H1 (cell line): ENCODE data around the gene TBX6. TPM values are rescaled to one million over a fixed set of nuclear protein-coding genes. Genes with fewer than 3 reads are reported as not detected.

Experiments used
- CTCF ChIA-PET: fragments of 300-600 bp; sonication (Branson Sonifier 250); formaldehyde crosslinking; loops from one replicate; lab custom pipeline; 2021; ENCODE audit not compliant: partially characterized antibody; lab: Charles Lee
- POLR2A ChIA-PET: fragments of 300-600 bp; sonication (Branson Sonifier 250); formaldehyde crosslinking; loops from one replicate; lab custom pipeline; 2021; ENCODE audit warnings: inconsistent platforms; ENCODE audit not compliant: partially characterized antibody; lab: Charles Lee
- DNase-seq, 2 experiments: peaks; one replicate each; pipeline versions ENCODE4 v3.0.0 to v3.0.0-alpha.2; 2010 to 2022; ENCODE audit warnings: low spot score in 2 of 2, low read depth in 1 of 2, mixed read lengths in 1 of 2
- FAIRE-seq: peaks from 2 replicates; lab custom pipeline; 2011; peaks lifted over from hg19 to GRCh38; lab: Jason Lieb, UNC
- H2AFZ ChIP-seq: 2 replicates; pipeline ENCODE4 v1.8.1; 2012; ENCODE audit warnings: low read length, inconsistent platforms
- H2AK5ac ChIP-seq: 2 replicates; pipeline ENCODE4 v1.6.1; 2013; ENCODE audit warnings: low read depth, low read length
- H2BK120ac ChIP-seq: replicated peaks from 2 replicates; pipeline ENCODE3; 2013; ENCODE audit warnings: low read depth, low read length, inconsistent platforms
- H2BK12ac ChIP-seq: 2 replicates; pipeline ENCODE4 v1.6.1; 2013; ENCODE audit warnings: low read depth, low read length
- H2BK15ac ChIP-seq: 2 replicates; pipeline ENCODE4 v1.6.1; 2013; ENCODE audit warnings: low read length
- H2BK20ac ChIP-seq: 2 replicates; pipeline ENCODE4 v1.6.1; 2013; ENCODE audit warnings: low read length
- H2BK5ac ChIP-seq: 2 replicates; pipeline ENCODE4 v1.6.1; 2013; ENCODE audit warnings: low read depth, low read length
- H3K14ac ChIP-seq: 2 replicates; pipeline ENCODE4 v1.6.1; 2013; ENCODE audit warnings: inconsistent platforms; ENCODE audit not compliant: insufficient read length
- H3K18ac ChIP-seq: 2 replicates; pipeline ENCODE4 v1.6.1; 2013; ENCODE audit warnings: low read length; ENCODE audit errors: extremely low read depth
- H3K23ac ChIP-seq: 2 replicates; pipeline ENCODE4 v1.6.1; 2013; ENCODE audit warnings: inconsistent platforms; ENCODE audit not compliant: insufficient read length
- H3K23me2 ChIP-seq: 2 replicates; pipeline ENCODE4 v1.6.1; 2013; ENCODE audit warnings: low read depth, low read length
- H3K27ac ChIP-seq: 2 replicates; pipeline ENCODE4 v1.6.1; 2011; ENCODE audit warnings: low read depth, low read length, inconsistent platforms
- H3K27me3 ChIP-seq, 4 experiments: replicated peaks in 1 of 4; 1 replicate in 1 of 4; 2 replicates in 3 of 4; pipeline versions ENCODE4 v1.6.1 to v1.8.1; 2011 to 2013; ENCODE audit warnings: low read length in 3 of 4, mild to moderate bottlenecking in 3 of 4, inconsistent platforms in 2 of 4, mixed read lengths in 2 of 4, moderate library complexity in 1 of 4; ENCODE audit not compliant: control insufficient read depth in 3 of 4, insufficient read depth in 3 of 4; ENCODE audit errors: extremely low read depth in 1 of 4
- H3K36me3 ChIP-seq, 4 experiments: 2 replicates each; pipeline versions ENCODE4 v1.6.1 to v1.8.1; 2011 to 2013; ENCODE audit warnings: mild to moderate bottlenecking in 4 of 4, low read length in 3 of 4, moderate library complexity in 2 of 4, control low read depth in 1 of 4, inconsistent platforms in 1 of 4; ENCODE audit not compliant: insufficient read depth in 4 of 4, control insufficient read depth in 2 of 4
- H3K4ac ChIP-seq: replicated peaks from 2 replicates; pipeline ENCODE3; 2013; ENCODE audit warnings: low read length, low read depth, mixed read lengths, inconsistent platforms; ENCODE audit not compliant: insufficient read length
- H3K4me1 ChIP-seq, 4 experiments: replicated peaks in 1 of 4; 1 replicate in 1 of 4; 2 replicates in 3 of 4; pipeline versions ENCODE4 v1.6.1 to v1.8.1; 2011 to 2013; ENCODE audit warnings: low read length in 3 of 4, inconsistent platforms in 2 of 4, mixed read lengths in 1 of 4; ENCODE audit not compliant: insufficient read depth in 4 of 4, control insufficient read depth in 3 of 4
- H3K4me2 ChIP-seq, 2 experiments: 2 replicates each; pipeline versions ENCODE4 v1.6.1 to v1.8.1; 2011 to 2013; ENCODE audit warnings: low read depth in 2 of 2, low read length in 2 of 2, control low read depth in 1 of 2, inconsistent platforms in 1 of 2, mild to moderate bottlenecking in 1 of 2; ENCODE audit not compliant: insufficient read depth in 1 of 2
- H3K4me3 ChIP-seq, 4 experiments: fragments of 200-600, 300-600 bp in 1 of 4; sonication (generic), shearing (Covaris generic), sonication (Bioruptor Twin) in 1 of 4; 2 replicates each; pipeline versions ENCODE4 v1.5.1 to v1.8.1; 2011 to 2016; ENCODE audit warnings: low read length in 4 of 4, low read depth in 3 of 4, control low read depth in 2 of 4, inconsistent platforms in 2 of 4, mild to moderate bottlenecking in 2 of 4, mixed read lengths in 1 of 4, moderate library complexity in 1 of 4; ENCODE audit not compliant: insufficient read depth in 2 of 4; ENCODE audit errors: extremely low read depth in 1 of 4
- H3K56ac ChIP-seq: replicated peaks from 2 replicates; pipeline ENCODE3; 2013; ENCODE audit warnings: low read depth, mild to moderate bottlenecking, mixed read lengths, low read length, inconsistent platforms; ENCODE audit not compliant: insufficient read length
- H3K79me1 ChIP-seq: 2 replicates; pipeline ENCODE4 v1.6.1; 2013; ENCODE audit warnings: low read depth, low read length, control low read depth
- H3K79me2 ChIP-seq, 2 experiments: 2 replicates each; pipeline versions ENCODE4 v1.6.1 to v1.8.1; 2012 to 2013; ENCODE audit warnings: low read length in 2 of 2, mild to moderate bottlenecking in 2 of 2, inconsistent platforms in 1 of 2; ENCODE audit not compliant: insufficient read depth in 2 of 2, control insufficient read depth in 1 of 2
- H3K9ac ChIP-seq, 4 experiments: replicated peaks in 1 of 4; 1 replicate in 1 of 4; 2 replicates in 3 of 4; pipeline versions ENCODE4 v1.6.1 to v1.8.1; 2011 to 2013; ENCODE audit warnings: low read depth in 3 of 4, low read length in 3 of 4, control low read depth in 2 of 4, mild to moderate bottlenecking in 2 of 4, moderate library complexity in 2 of 4, inconsistent platforms in 1 of 4; ENCODE audit errors: extremely low read depth in 1 of 4
- H3K9me3 ChIP-seq, 2 experiments: 2 replicates each; pipeline versions ENCODE4 v1.6.1 to v1.8.1; 2012 to 2013; ENCODE audit warnings: mild to moderate bottlenecking in 2 of 2, moderate library complexity in 2 of 2, control low read depth in 1 of 2, inconsistent platforms in 1 of 2, low read depth in 1 of 2, low read length in 1 of 2, mixed read lengths in 1 of 2; ENCODE audit not compliant: insufficient read depth in 2 of 2
- H4K20me1 ChIP-seq, 2 experiments: replicated peaks in 1 of 2; 2 replicates each; pipeline versions ENCODE3 to v1.8.1; 2011 to 2013; ENCODE audit warnings: inconsistent platforms in 2 of 2, low read length in 2 of 2, mild to moderate bottlenecking in 1 of 2; ENCODE audit not compliant: insufficient read depth in 2 of 2, control insufficient read depth in 1 of 2
- H4K5ac ChIP-seq: 2 replicates; pipeline ENCODE4 v1.6.1; 2013; ENCODE audit warnings: low read length, low read depth, mixed read lengths, inconsistent platforms; ENCODE audit not compliant: insufficient read length
- H4K8ac ChIP-seq: 2 replicates; pipeline ENCODE4 v1.8.0; 2013; ENCODE audit warnings: mild to moderate bottlenecking, moderate library complexity, low read length, inconsistent platforms; ENCODE audit not compliant: insufficient read depth; ENCODE audit errors: extremely low read depth
- H4K91ac ChIP-seq: replicated peaks from 2 replicates; pipeline ENCODE3; 2013; ENCODE audit warnings: low read length, mixed read lengths, inconsistent platforms; ENCODE audit not compliant: insufficient read length
- BCL11A ChIP-seq, 2 experiments: IDR thresholded peaks; one replicate each; pipeline ENCODE4 v1.6.1; 2011; ENCODE audit warnings: low read depth in 2 of 2, low read length in 2 of 2, mild to moderate bottlenecking in 2 of 2
- FOSL1 ChIP-seq: IDR thresholded peaks from 2 replicates; pipeline ENCODE4 v1.6.1; 2011; ENCODE audit warnings: mild to moderate bottlenecking, low read depth, low read length, moderate library complexity; ENCODE audit not compliant: insufficient read depth
- KDM4A ChIP-seq: IDR thresholded peaks from one replicate; pipeline ENCODE4 v1.7.1; 2012; ENCODE audit warnings: low read depth, mild to moderate bottlenecking, moderate library complexity, low read length, inconsistent platforms; ENCODE audit not compliant: severe bottlenecking
- POLR2A ChIP-seq, 2 experiments: IDR thresholded peaks; 1 replicate in 1 of 2; 2 replicates in 1 of 2; pipeline ENCODE4 v1.6.1; 2011; ENCODE audit warnings: low read depth in 2 of 2, low read length in 2 of 2, mild to moderate bottlenecking in 2 of 2; ENCODE audit errors: control extremely low read depth in 1 of 2
- SIX5 ChIP-seq: IDR thresholded peaks from 2 replicates; pipeline ENCODE4 v1.6.1; 2011; ENCODE audit warnings: mild to moderate bottlenecking, low read depth, low read length
- SP4 ChIP-seq: IDR thresholded peaks from 2 replicates; pipeline ENCODE4 v1.6.1; 2012; ENCODE audit warnings: low read length, inconsistent platforms
- WGBS, 2 experiments: shearing (Covaris generic) in 1 of 2; methylation state at CpG; one replicate each; pipeline versions ENCODE4 v1.1.6 to v1.1.7; 2013 to 2015; ENCODE audit warnings: low lambda C conversion rate in 2 of 2, mixed read lengths in 2 of 2, inconsistent platforms in 1 of 2, low coverage in 1 of 2, missing lambda C conversion rate in 1 of 2; ENCODE audit not compliant: insufficient replicate concordance in 2 of 2, insufficient coverage in 1 of 2, insufficient read length in 1 of 2; ENCODE audit errors: extremely low coverage in 1 of 2, missing lambda C conversion rate in 1 of 2; 5-methylcytosine and 5-hydroxymethylcytosine counted together
- polyA plus RNA-seq, 7 experiments: library from polyadenylated mRNA; depleted of rRNA in 3 of 7; stranded (reverse) in 5 of 7; unstranded in 2 of 7; fragments of >200 nt in 5 of 7; fragments of 200-250 nt in 2 of 7; gene quantifications; 1 replicate in 5 of 7; 2 replicates in 1 of 7; 4 replicates in 1 of 7; pipeline versions ENCODE4 v1.2.1 to v1.2.3, GENCODE V29; 2011 to 2013; ENCODE audit warnings: missing spikeins in 2 of 7, mixed read lengths in 2 of 7
- total RNA-seq: library from RNA; stranded (reverse); fragmentation: NEBNext Ultra II Directional; extraction: Animal tissue kit (Norgen Biotek cat#: 25700); gene quantifications from 2 replicates; pipeline ENCODE4 v1.2.1, GENCODE V29; 2021

TBX6 gene
- total and polyA plus RNA-seq, 2 of the 8 experiments (the other 6 are each of a cell fraction or from before 2014, with no cell fraction given) = 2.2 to 2.8 TPM

- no peak for FAIRE-seq
- CTCF ChIA-PET = interaction anchor here (0.5 to 5.0 kb wide), 5 partner anchors 9 to 345 kb away, joined by 3 to 36 read pairs (median 4); partner anchors contain the start of genes GDPD3 and TBX6
Measured at GRCh38 chr16:30104492-30104891, 12.8 kb upstream of the TBX6 start.

More at GRCh38 chr16:30104492-30104891, 12.8 kb upstream of the TBX6 start:
- Histone ChIP-seq H4K8ac (no peak overlapping the region), H2BK15ac (no peak overlapping the region), H2BK20ac (no peak overlapping the region), H3K36me3 (peaks cover 9 to 40% (median 23%) of the 10 kb centered on the region in 4 experiments; a peak in 7 of 8 replicates), H2BK120ac (no peak overlapping the region), H2BK12ac (no peak overlapping the region), H3K79me1 (no peaks in the 10 kb centered on the region; the same call in 1 of the 2 replicates), H3K4ac (no peak overlapping the region), H3K4me3 (no peak overlapping the region), H2AFZ (no peak overlapping the region)
- POLR2A ChIA-PET = interaction anchor here (1.6 to 16.3 kb wide), 4 partner anchors 8 to 39 kb away, joined by 5 to 169 read pairs (median 9); partner anchors contain the start of genes ALDOA, GDPD3, TBX6 and YPEL3
- DNase-seq = no peak
- TF ChIP-seq SP4 = no peak
- TF ChIP-seq FOSL1 = no peak
- no peak for TF ChIP-seq SIX5
- no peak for TF ChIP-seq KDM4A
- TF ChIP-seq BCL11A (IDR thresholded peaks at IDR 0.05; ENCODE audit: low read depth in 2 of 2, low read length in 2 of 2) = no peak
- TF ChIP-seq POLR2A (IDR thresholded peaks at IDR 0.05; ENCODE audit: control extremely low read depth in 1 of 2, low read depth in 2 of 2, low read length in 2 of 2) = peak in 1 of 2 experiments; percentile 52; a peak in 1 of 3 replicates
- TF ChIP-seq, all 59 proteins: peak for 1
- no peak overlapping the region for H3K9ac ChIP-seq
- 0 out of 2 replicates have a peak, but pooled peaks cover 4% of the 10 kb centered on the region for H3K23me2 ChIP-seq
- no peak overlapping the region for H3K14ac ChIP-seq
- no peak overlapping the region for H4K5ac ChIP-seq
- WGBS, 2 experiments = 89% methylated on average over 6 of the region's 6 CpGs; no CpG with 5 or more reads in 1 of the 2 experiments
- no peak overlapping the region for H3K18ac ChIP-seq
- peaks cover 4 to 27% of the 10 kb centered on the region in 2 experiments for H4K20me1 ChIP-seq
- H3K4me1 ChIP-seq = no peaks in the 10 kb centered on the region
- no peak overlapping the region for H4K91ac ChIP-seq
- H2AK5ac ChIP-seq = no peak overlapping the region
- no peaks in the 10 kb centered on the region for H3K27me3 ChIP-seq
- H3K9me3 ChIP-seq = no peaks in the 10 kb centered on the region
- H3K27ac ChIP-seq = no peak overlapping the region
- H3K56ac ChIP-seq = no peak overlapping the region
- peaks cover 0 to 49% of the 10 kb centered on the region in 2 experiments; a peak in 3 of 4 replicates for H3K79me2 ChIP-seq
- H3K23ac ChIP-seq = no peak overlapping the region
- no peak overlapping the region for H3K4me2 ChIP-seq
- no peak overlapping the region for H2BK5ac ChIP-seq
